GM06990 (cell line): ENCODE results near the gene RFX8.
"Not testable (repeated sequence)": the region's sequence is repeated elsewhere in the genome, so short reads cannot be mapped to it uniquely, and the experiment has no call there.

Source experiments
- DNase-seq: peaks from one replicate; pipeline ENCODE4 v3.0.0-alpha.2; 2011; ENCODE audit not compliant: insufficient read length; ENCODE audit errors: extremely low read depth
- H3K27me3 ChIP-seq: replicated peaks from 2 replicates; pipeline ENCODE4 v1.6.0; 2011; ENCODE audit warnings: low read length; ENCODE audit not compliant: control insufficient read depth, insufficient read depth
- H3K36me3 ChIP-seq: 2 replicates; pipeline ENCODE4 v1.5.1; 2011; ENCODE audit warnings: low read length; ENCODE audit not compliant: control insufficient read depth, insufficient read depth
- H3K4me3 ChIP-seq: replicated peaks from 2 replicates; pipeline ENCODE4 v1.5.1; 2011; ENCODE audit warnings: low read depth, mild to moderate bottlenecking, control low read depth, low read length
- TF ChIP-seq, protein P1 (sequence below): IDR thresholded peaks from 2 replicates; pipeline ENCODE4 v1.5.1; 2011; ENCODE audit warnings: low read length, control low read depth, mild to moderate bottlenecking, inconsistent platforms; ENCODE audit not compliant: insufficient read depth, poor library complexity, severe bottlenecking

RFX8 gene

DNA sequence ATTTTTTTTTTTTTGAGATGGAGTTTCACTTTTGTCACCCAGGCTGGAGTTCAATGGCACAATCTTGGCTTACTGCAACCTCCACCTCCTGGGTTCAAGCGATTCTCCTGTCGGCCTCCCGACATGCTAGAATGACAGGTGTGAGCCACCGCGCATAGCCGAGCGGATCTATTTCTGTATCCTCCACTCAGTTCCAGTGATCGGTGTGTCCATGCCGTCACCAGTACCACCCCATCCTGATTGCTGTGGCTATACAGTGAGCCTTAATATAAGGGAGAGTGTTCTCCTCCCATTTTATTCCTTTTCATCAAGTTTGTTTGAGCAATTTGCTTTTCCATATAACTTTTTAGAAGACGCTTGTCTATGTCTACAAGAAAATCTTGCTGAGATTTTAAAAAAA is 35.2 kb downstream of the RFX8 start:
- DNase-seq, result no peak
- no peak overlapping the region for H3K4me3 ChIP-seq
- no peaks in the 10 kb centered on the region for H3K36me3 ChIP-seq
- peaks cover 2% of the 10 kb centered on the region for H3K27me3 ChIP-seq
- TF ChIP-seq, protein P1, sequence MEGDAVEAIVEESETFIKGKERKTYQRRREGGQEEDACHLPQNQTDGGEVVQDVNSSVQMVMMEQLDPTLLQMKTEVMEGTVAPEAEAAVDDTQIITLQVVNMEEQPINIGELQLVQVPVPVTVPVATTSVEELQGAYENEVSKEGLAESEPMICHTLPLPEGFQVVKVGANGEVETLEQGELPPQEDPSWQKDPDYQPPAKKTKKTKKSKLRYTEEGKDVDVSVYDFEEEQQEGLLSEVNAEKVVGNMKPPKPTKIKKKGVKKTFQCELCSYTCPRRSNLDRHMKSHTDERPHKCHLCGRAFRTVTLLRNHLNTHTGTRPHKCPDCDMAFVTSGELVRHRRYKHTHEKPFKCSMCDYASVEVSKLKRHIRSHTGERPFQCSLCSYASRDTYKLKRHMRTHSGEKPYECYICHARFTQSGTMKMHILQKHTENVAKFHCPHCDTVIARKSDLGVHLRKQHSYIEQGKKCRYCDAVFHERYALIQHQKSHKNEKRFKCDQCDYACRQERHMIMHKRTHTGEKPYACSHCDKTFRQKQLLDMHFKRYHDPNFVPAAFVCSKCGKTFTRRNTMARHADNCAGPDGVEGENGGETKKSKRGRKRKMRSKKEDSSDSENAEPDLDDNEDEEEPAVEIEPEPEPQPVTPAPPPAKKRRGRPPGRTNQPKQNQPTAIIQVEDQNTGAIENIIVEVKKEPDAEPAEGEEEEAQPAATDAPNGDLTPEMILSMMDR, result no peak

DNA sequence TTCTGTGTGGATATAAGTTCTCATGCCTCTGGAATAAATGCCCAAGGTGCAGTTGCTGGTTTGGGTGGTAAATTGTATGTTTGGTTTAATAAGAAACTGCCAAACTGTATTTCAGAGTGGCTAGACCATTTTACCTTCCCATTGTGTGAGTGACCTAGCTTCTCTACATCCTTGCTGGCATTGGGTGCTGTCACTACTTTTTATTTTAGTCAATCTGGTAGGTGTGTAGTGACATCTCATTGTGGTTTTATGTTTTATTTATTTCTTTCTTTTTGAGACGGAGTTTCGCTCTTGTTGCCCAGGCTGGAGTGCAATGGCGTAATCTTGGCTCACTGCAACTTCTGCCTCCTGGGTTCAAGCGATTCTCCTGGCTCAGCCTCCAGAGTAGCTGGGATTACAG is 36.4 kb downstream of the RFX8 start:
- not testable (repeated sequence) for H3K27me3 ChIP-seq, DNase-seq, H3K36me3 ChIP-seq, H3K4me3 ChIP-seq

DNA sequence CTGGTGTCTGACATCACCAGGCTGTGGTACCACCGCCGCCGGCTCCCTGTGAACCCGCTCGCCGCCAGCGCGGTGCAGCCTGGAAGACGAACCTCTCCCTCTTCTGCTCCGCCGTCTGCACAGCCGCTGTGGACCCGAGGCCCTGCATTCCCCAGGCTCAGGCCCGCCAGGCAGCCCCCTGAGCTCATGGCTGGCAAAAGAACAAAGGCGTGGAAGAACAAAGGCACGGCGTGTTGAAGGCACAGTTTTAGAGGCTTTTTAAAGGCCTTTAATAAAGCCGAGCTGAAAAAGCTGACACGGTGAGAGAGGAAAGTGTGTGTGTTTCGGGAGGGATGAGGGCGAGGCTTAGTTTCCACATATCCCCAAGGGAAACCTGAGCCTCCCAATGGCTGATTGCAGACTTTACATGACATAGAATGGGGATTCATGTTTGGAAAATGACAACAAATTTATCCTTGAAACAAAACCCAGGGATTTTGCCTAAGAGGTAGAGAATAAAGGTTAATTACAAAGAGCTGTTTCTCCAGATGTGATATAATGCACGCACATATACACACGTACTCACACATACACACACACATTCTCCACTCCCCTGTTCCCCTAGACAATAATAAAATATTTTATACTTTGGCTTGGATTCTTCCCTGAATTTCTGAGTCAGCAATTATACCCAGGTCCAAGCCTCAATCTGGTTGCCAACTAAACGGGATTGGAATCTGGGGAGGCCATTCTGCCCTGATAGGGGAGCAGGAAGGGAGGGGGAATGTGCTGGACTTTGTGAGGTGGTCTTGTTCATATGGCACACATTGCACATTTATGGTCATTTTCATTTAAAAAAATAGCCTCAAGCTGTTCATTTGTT is 39.7 kb downstream of the RFX8 start:
- Histone ChIP-seq H3K4me3 (no peak overlapping the region), H3K36me3 (no peaks in the 10 kb centered on the region), H3K27me3 (peaks cover 3% of the 10 kb centered on the region)
- DNase-seq, result no peak
- TF ChIP-seq, protein P1, result no peak

DNA sequence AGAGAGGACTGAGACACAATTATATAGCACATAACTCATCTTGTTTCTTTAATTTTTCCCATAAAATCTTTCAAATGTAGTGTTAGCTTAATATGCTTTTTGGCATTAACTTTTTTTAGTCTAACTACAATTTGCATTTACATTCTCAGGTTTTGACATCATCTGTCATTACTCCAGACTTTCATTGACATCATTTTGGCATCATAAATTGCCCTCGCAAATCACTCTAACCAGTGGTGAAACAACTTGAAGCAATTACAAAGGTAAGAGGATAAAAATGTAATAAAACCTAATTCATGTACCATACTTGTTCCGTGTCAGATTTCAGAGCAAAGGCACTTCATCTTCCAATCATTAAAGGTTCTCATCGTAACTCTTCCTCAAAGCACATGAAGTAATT is 41.4 kb downstream of the RFX8 start:
- H3K4me3 ChIP-seq, result no peak overlapping the region
- H3K36me3 ChIP-seq, result no peaks in the 10 kb centered on the region
- no peak for DNase-seq
- TF ChIP-seq, protein P1, result no peak
- H3K27me3 ChIP-seq, result peaks cover 3% of the 10 kb centered on the region

DNA sequence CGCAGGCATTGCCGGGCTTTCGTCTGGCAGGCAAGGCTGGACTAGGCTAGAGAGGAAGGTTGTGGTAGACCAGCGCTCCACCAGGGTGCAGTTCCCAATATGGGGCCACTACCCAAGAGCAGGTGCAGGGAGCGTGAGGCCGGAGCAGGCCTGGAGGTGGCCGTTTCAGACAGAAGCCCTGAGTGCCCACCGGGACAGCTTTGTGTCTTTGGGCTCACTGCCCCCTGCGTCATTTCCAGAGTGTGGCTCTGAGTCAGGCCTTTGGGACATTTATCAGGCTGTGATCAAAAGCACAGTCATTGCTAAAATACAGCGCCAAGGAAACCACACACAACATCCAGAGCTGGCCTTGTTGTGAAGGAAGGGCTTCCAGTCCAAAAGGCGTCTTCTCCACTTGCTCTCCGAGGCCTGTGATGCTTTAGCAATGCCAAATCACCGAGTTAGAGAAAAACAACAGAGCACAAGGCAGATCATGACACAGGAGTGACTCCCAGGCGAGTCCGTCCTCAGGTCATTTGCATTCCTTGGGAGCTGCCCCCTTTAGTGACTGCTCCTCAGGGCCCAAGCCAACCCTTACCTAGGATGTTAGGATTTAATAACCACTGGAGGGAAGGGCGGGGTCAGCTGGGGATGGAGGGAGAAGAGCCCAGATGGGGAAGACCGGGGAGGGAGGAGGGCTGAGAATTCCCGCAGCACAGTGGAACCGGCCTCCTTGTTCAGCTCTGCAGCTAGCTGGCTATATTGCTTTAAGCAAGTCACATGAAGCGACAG is 42.3 kb downstream of the RFX8 start:
- H3K36me3 ChIP-seq, result no peaks in the 10 kb centered on the region
- TF ChIP-seq, protein P1, result no peak
- DNase-seq, result no peak
- H3K4me3 ChIP-seq, result no peak overlapping the region
- peaks cover 3% of the 10 kb centered on the region for H3K27me3 ChIP-seq

DNA sequence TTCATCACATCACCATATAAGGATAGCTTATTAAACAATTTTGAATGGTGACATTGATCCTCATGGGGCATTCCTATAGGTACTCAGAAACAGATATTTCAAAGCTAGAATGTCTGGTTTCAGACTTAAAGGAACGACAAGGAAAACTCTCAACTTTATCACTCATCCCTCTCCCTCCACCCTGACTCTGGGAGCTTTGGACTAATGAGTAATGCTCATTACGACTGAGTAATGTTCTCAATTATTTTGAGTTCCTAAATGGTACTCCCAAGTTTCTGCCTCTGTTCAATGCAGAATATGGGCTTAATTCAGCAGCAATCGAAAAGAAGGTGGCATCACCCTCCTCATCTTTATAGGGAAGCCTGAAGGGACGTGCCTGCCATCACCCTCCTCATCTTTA is 43.4 kb downstream of the RFX8 start:
- Histone ChIP-seq H3K4me3 (no peak overlapping the region), H3K27me3 (peaks cover 1% of the 10 kb centered on the region; the same call in 1 of the 2 replicates), H3K36me3 (no peaks in the 10 kb centered on the region)
- TF ChIP-seq, protein P1, result no peak
- DNase-seq, result no peak
